Immature natural killer cell (primary cell): ENCODE results near the gene WDR59. TPM values are rescaled to one million over a fixed set of nuclear protein-coding genes. Genes with fewer than 3 reads are reported as not detected.
A peak's percentile ranks its signal among the peaks of the same experiment; 100 is the strongest.
"Not testable (repeated sequence)": the region's sequence is repeated elsewhere in the genome, so short reads cannot be mapped to it uniquely, and the experiment has no call there.

ENCODE experiments used
- DNase-seq, 3 donors: peaks; one replicate each; pipeline ENCODE4 v3.0.0; 2022; ENCODE audit warnings: mixed read lengths in 1 of 3
- H3K27ac Mint-ChIP-seq, 6 donors: one replicate each; pipeline ENCODE4 v1.8.0; 2020; ENCODE audit warnings: mixed read lengths in 6 of 6, mild to moderate bottlenecking in 5 of 6, inconsistent platforms in 4 of 6, moderate library complexity in 3 of 6
- H3K27me3 Mint-ChIP-seq, 3 donors: one replicate each; pipeline ENCODE4 v1.8.0; 2020 to 2021; ENCODE audit warnings: low read depth in 3 of 3, mild to moderate bottlenecking in 3 of 3, mixed read lengths in 3 of 3, moderate library complexity in 3 of 3, inconsistent platforms in 1 of 3
- H3K36me3 Mint-ChIP-seq, 3 donors: one replicate each; pipeline ENCODE4 v1.8.0; 2020; ENCODE audit warnings: mixed read lengths in 3 of 3, inconsistent platforms in 2 of 3, mild to moderate bottlenecking in 2 of 3
- H3K4me1 Mint-ChIP-seq, 2 donors: one replicate each; pipeline ENCODE4 v1.8.0; 2020; ENCODE audit warnings: inconsistent platforms in 2 of 2, mild to moderate bottlenecking in 2 of 2, mixed read lengths in 2 of 2, moderate library complexity in 1 of 2
- H3K4me3 Mint-ChIP-seq, 5 donors: one replicate each; pipeline ENCODE4 v1.8.0; 2020; ENCODE audit warnings: mild to moderate bottlenecking in 5 of 5, mixed read lengths in 5 of 5, inconsistent platforms in 3 of 5, moderate library complexity in 3 of 5
- H3K9me3 Mint-ChIP-seq, 6 donors: one replicate each; pipeline ENCODE4 v1.8.0; 2020; ENCODE audit warnings: mild to moderate bottlenecking in 6 of 6, mixed read lengths in 6 of 6, inconsistent platforms in 4 of 6, moderate library complexity in 3 of 6
- polyA plus RNA-seq, 3 donors: library from polyadenylated mRNA; unstranded; fragments of 300-500 nt; fragmentation: Illumina TruSeq; gene quantifications; one replicate each; pipeline ENCODE4 v1.2.3, GENCODE V29; 2021

The WDR59 gene
- polyA plus RNA-seq, 3 donors from 2014 or later, result 3.1 to 10.2 (median 6.5) TPM

DNA sequence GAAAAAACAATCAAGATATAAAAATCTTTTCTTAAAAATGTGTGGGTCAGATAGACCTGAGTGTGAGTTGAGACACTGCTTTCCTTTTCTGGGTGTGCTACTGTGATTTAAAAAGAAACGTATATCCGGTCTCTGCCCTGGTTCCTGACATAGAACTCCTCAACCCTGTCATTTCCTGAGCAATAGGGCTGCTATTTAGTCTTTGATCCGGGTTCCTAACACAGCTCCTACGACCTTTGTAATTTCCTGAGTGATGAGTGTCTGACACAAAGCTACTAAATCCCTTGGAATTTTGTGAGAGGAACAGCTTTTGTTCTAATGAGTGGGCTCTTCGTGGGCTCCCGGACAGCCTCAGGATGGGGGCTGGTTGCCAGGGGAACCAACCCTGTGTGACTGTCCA, 116.4 kb downstream of the WDR59 start:
- Mint-ChIP-seq H3K27me3 (peaks cover 1 to 2% (median 1%) of the 10 kb centered on the region in 3 donors), H3K4me3 (peak overlapping the region in 1 of 5 donors; percentile 14), H3K4me1 (peaks cover 6 to 11% of the 10 kb centered on the region in 2 donors), H3K36me3 (peaks cover 4 to 11% (median 8%) of the 10 kb centered on the region in 3 donors), H3K9me3 (no peaks in the 10 kb centered on the region), H3K27ac (no peak overlapping the region)
- no peak for DNase-seq

DNA sequence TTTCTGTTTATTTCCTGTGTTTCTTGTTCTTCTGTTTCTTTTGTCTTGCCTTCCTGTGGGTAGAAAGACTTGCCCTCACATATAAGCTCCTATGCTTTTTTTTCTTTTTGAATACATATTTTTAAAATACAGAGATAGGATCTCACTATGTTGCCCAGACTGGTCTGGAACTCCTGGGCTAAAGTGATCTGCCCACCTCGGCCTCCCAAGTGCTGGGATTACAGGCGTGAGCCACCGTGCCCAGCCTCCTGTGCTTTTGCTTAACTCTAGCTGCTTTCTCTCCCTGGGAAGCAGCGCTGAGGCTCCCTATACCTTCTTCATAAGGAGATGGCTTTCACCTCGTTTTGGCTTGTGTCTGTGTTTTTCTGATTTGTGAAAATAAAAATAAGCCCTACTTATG, 116.9 kb downstream of the WDR59 start:
- no peak for DNase-seq
- H3K4me1 Mint-ChIP-seq, result peaks cover 6 to 11% of the 10 kb centered on the region in 2 donors
- no peak overlapping the region for H3K4me3 Mint-ChIP-seq
- H3K36me3 Mint-ChIP-seq, result peaks cover 4 to 7% (median 5%) of the 10 kb centered on the region in 3 donors
- peaks cover 1 to 2% (median 1%) of the 10 kb centered on the region in 3 donors for H3K27me3 Mint-ChIP-seq
- H3K9me3 Mint-ChIP-seq, result no peaks in the 10 kb centered on the region
- no peak overlapping the region for H3K27ac Mint-ChIP-seq

DNA sequence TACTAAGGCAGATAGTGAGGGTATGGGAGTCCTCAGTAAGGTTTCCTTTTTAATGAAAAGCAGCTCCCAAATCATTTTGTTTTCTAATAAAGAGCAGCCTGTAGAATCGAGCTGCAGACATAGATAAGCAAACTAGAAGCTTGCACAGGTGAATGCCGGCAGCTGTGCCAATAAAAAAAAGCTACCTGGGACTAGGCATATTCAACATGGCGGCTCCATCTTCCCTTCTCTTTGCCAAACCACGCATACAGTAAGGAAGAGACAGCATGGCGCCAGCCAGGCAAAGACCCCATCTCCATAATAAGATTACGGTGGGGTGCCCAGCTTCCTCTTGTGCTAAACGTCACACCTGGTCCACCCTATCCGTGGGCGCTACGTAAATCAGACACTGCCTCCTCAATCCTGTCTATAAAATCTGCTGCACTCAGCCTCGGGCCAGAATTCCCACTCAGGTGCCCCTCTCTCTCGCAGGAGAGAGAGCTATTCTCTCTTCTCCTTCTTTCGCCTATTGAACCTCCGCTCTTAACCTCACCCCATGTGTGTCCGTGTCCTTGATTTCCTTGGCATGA, 117.6 kb downstream of the WDR59 start:
- Mint-ChIP-seq H3K27ac (no peak overlapping the region), H3K9me3 (no peaks in the 10 kb centered on the region), H3K4me1 (peaks cover 6 to 11% of the 10 kb centered on the region in 2 donors), H3K27me3 (peaks cover 1 to 2% (median 1%) of the 10 kb centered on the region in 3 donors), H3K36me3 (peaks cover 4 to 7% (median 5%) of the 10 kb centered on the region in 3 donors), H3K4me3 (no peak overlapping the region)
- DNase-seq, result no peak

DNA sequence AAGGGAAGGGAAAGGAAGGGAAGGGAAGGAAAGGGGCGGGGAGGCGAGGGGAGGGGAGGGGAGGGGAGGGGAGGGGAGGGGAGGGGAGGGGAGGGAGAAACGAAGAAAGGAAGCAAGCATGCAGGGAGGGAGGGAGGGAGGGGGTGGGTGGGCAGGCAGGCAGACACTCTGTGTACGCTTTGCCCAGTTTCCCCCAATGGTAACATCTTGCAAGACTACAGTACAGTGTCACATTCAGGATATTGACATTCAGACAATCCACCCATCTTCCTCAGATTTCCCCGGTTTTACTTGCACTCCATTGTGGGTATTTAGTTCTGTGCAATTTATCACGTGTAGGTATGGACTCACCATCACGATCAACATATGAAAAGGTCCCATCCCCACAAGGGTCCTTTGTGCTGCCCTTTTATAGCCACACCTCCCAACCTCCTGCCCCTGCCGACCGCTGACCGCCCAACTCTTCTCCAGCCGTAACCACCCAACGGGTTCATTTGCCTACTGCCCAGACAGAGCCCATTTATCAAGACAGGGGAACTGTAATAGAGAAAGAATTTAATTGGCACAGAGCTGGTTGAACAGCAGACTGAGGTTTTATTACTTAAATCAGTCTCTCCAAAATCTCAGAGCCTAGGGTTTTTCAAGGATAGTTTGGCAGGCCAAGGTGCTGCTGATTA, 118.9 kb downstream of the WDR59 start:
- H3K9me3 Mint-ChIP-seq, result no peaks in the 10 kb centered on the region
- H3K27me3 Mint-ChIP-seq, result peaks cover 1 to 2% (median 1%) of the 10 kb centered on the region in 3 donors
- no peak for DNase-seq
- no peak overlapping the region for H3K4me3 Mint-ChIP-seq
- H3K36me3 Mint-ChIP-seq, result no peaks in the 10 kb centered on the region
- H3K4me1 Mint-ChIP-seq, result peaks cover 6 to 11% of the 10 kb centered on the region in 2 donors
- no peak overlapping the region for H3K27ac Mint-ChIP-seq

DNA sequence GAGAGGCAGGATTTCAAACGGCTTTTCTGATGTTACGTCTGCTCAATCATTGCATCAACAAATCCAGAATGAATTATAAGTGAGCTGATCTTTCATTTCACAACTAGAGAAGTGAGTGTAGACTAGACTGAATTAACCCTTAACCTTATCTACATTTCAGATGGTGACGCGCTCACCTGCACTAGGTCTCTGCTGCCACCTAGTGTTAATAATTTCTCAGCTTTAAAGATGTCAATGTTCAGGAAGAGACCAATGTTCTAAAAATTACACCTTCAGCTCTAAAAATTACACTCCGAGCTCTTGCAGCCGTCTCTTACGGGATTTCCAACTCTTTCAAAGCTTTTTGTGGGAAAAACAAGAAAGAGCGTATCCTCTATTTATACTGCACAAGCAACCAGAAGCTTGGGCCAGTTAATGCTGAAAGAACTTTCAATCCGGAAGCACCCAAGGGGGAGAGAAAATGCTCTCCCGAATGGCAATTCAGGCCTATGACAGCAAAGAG, 122.1 kb downstream of the WDR59 start:
- H3K4me3 Mint-ChIP-seq, result no peak overlapping the region
- no peaks in the 10 kb centered on the region for H3K36me3 Mint-ChIP-seq
- no peaks in the 10 kb centered on the region for H3K4me1 Mint-ChIP-seq
- peak overlapping the region in 1 of 6 donors; percentile 40 for H3K27ac Mint-ChIP-seq
- peak in 1 of 3 donors; percentile 17 for DNase-seq
- peaks cover 1 to 2% (median 1%) of the 10 kb centered on the region in 3 donors for H3K27me3 Mint-ChIP-seq
- H3K9me3 Mint-ChIP-seq, result no peaks in the 10 kb centered on the region

DNA sequence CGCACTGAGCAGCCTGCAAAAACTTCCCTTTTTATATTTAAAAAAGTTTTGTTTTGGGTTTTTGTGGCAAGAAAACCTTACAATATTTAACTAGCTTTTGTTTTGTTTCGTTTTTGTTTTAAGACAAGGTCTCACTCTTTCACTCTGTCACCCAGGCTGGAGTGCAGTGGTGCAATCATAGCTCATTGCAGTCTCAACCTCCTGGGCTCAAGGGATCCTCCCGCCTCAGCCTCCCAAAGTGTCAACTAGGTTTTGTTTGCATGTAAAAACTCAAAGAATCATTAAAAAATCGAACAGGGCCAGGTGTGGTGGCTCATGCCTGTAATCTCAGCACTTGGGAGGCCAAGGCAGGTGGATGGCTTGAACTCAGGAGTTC, 132.4 kb downstream of the WDR59 start:
- no peak overlapping the region for H3K27ac Mint-ChIP-seq
- no peaks in the 10 kb centered on the region for H3K4me1 Mint-ChIP-seq
- H3K27me3 Mint-ChIP-seq, result peaks cover 0 to 2% (median 0%) of the 10 kb centered on the region in 3 donors
- no peaks in the 10 kb centered on the region for H3K36me3 Mint-ChIP-seq
- DNase-seq, result no peak
- no peak overlapping the region for H3K4me3 Mint-ChIP-seq
- no peaks in the 10 kb centered on the region for H3K9me3 Mint-ChIP-seq

DNA sequence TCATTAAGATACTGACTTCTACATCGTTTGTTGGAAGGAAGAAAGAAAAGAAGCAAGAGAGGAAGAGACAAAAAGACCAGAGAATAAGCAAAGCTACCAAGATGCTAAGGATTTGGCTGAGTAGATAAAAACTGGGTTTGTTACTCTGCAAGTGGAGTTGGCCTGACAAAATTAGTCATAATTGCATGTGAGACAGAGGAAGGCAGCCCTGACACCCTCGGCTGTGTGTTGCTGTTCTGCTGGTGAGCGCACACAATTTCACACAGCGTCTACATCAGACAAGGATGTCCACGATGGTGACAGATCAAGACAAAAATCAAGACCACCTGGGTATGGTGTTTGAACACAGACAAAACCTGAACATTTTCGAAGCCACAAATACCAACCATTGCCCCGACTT, 134.9 kb downstream of the WDR59 start:
- Mint-ChIP-seq H3K27ac (no peak overlapping the region), H3K4me3 (no peak overlapping the region), H3K9me3 (no peaks in the 10 kb centered on the region), H3K36me3 (no peaks in the 10 kb centered on the region), H3K27me3 (peaks cover 0 to 2% (median 0%) of the 10 kb centered on the region in 3 donors), H3K4me1 (no peaks in the 10 kb centered on the region)
- no peak for DNase-seq

DNA sequence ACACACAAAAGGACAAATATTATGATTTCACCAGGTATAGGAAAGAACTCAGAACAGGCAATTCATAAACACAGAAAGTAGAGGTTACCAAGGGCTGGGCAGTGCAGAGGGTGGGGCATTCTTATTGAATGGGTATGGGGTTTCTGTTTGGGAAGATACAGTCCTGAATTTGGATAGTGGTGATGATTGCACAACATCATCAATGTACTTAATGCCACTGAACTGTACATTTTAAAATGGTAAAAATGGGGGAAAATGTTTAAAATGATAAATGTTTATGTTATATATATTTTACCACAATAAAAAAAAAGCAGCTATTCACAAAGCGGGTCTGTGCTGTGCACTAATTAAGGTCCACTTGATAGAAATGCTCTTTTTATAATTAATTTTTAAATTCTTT, 137.7 kb downstream of the WDR59 start:
- H3K36me3 Mint-ChIP-seq, result no peaks in the 10 kb centered on the region
- no peak overlapping the region for H3K27ac Mint-ChIP-seq
- DNase-seq, result no peak

DNA sequence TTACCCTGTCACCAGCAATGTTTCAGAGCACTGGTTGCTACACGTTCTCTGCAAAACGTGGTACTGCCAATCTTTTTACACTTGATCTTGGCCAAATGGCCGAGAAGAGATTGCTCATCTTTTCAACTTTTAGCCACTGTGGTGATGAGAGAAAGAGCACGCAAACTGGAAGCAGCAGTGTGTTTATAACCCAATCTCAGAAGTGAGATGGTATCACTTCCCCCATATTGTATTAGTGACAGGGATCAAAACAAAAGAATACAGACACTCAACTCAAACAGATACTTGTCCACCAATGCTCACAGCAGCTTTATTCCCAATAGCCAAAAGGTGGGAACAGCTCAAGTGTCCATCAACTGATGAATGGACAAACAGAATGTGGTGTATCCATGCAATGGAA, 138.2 kb downstream of the WDR59 start:
- Mint-ChIP-seq H3K36me3 (no peaks in the 10 kb centered on the region), H3K27ac (no peak overlapping the region), H3K9me3 (no peaks in the 10 kb centered on the region), H3K27me3 (peaks cover 0 to 5% (median 2%) of the 10 kb centered on the region in 3 donors), H3K4me3 (no peak overlapping the region), H3K4me1 (no peaks in the 10 kb centered on the region)
- no peak for DNase-seq

More for the DNA sequence above, 137.7 kb downstream of the WDR59 start:
- H3K9me3 Mint-ChIP-seq, result no peaks in the 10 kb centered on the region
- no peak overlapping the region for H3K4me3 Mint-ChIP-seq
- peaks cover 0 to 5% (median 2%) of the 10 kb centered on the region in 3 donors for H3K27me3 Mint-ChIP-seq
- no peaks in the 10 kb centered on the region for H3K4me1 Mint-ChIP-seq

DNA sequence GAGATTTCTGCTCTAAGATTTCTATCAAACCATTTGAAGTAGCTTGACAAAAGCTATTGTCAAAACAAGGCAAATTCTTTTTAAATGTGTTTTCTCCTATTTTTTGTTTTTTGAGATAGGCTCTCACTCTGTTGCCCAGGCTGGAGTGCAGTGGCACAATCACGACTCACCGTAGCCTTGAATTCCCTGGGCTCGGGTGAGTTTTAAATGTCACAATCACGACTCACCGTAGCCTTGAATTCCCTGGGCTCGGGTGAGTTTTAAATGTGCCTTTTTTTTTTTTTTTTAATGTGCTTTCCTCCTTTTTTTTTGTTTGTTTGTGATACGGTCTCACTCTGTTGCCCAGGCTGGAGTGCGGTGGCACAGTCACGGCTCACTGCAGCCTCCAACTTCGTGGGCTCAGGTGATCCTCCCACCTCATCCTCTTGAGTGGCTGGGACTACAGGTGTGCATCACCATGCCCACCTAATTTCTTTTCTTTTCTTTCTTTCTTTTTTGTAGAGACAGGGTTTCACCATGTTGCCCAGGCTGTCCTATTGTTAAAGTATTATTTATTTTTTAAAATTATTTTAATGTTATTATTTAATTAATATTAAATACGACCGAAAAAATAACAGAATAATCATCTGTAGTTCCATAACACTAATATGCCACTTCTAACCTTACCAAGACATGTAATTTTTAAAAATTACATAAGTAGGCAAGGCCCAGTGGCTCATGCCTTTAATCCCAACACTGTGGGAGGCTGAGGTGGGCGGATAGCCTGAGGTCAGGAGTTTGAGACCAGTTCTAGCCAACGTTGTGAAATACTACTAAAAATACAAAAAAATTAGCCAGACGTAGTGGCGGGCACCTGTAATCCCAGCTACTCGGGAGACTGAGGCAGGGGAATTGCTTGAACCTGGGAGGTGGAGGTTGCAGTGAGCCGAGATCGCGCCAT, 140.6 kb downstream of the WDR59 start:
- Mint-ChIP-seq H3K9me3 (no peaks in the 10 kb centered on the region), H3K36me3 (no peaks in the 10 kb centered on the region), H3K4me3 (no peak overlapping the region), H3K27ac (no peak overlapping the region), H3K27me3 (peaks cover 2 to 3% (median 2%) of the 10 kb centered on the region in 3 donors), H3K4me1 (no peaks in the 10 kb centered on the region)
- DNase-seq, result no peak

DNA sequence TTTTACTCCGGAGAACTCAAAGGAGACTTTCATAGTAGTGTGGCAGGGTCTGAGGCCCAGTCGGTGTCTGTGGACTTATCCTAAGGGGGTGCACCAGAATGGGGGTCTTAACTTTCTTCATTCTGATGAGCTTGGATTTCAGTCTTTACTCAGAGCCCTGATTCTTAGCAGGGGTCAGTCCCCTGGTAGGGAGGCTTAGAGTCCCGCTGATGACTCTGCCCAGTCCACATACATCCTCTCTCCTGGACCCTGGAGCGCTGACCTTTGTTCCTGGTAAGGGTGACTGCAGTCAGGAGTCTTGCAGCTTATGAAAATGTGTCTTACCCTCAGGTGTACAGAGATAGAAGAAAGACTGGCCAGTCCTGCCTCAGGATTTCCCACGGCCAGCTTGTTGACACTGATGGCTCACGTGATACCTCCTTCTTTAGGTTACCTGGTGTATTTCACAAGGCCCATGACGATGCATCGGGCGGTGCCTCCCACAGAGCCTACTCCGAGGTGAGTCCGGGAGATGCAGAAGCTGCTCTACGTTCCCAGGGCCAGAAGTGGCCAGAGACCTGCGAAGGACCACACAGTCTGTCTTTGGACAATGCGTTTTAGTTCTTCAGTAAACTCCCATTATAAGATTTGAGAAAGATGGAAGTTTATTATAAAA, 141.4 kb downstream of the WDR59 start:
- DNase-seq, H3K27ac Mint-ChIP-seq, H3K4me1 Mint-ChIP-seq, H3K9me3 Mint-ChIP-seq, H3K4me3 Mint-ChIP-seq, H3K27me3 Mint-ChIP-seq, H3K36me3 Mint-ChIP-seq: not testable (repeated sequence)

DNA sequence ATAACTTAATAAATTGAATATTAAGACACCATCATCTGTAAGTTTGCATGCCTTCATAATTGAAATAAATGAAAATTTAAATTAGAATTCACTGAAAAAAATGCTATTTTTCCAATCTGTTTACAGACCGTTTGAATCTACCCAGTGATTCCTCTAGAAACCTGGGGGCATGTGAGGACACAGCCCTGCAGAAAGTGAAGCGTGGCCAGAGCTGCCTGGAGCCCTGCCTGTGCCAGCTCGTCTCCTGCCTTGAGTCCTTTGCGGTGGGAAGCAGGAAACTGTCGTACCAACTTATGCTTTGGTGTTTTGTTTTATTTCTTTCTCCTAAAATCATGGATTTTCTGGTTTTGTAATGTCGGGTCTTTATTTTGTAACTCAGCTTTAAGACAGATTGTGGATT, 142.5 kb downstream of the WDR59 start:
- DNase-seq, result no peak
- H3K4me3 Mint-ChIP-seq, result no peak overlapping the region
- H3K27ac Mint-ChIP-seq, result no peak overlapping the region
- no peaks in the 10 kb centered on the region for H3K9me3 Mint-ChIP-seq
- H3K4me1 Mint-ChIP-seq, result no peaks in the 10 kb centered on the region
- H3K27me3 Mint-ChIP-seq, result peaks cover 2 to 3% (median 2%) of the 10 kb centered on the region in 3 donors
- H3K36me3 Mint-ChIP-seq, result no peaks in the 10 kb centered on the region

DNA sequence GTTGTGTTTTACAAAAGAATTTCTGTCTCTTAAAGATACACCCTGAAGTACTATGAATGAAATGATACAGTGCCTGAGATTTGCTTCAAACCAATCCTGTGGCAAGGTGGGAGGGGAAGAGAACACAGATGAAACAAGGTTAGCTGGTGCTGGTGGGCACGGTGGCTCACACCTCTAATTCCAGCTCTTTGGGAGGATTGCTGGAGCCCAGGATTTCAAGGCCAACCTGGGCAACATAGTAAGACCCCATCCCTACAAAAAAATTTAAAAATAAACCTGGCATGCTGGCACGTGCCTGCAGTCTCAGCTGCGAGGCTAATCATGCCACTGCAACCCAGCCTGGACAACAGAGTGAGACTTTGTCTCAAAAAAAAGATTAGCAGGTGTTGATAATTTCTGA, 143.0 kb downstream of the WDR59 start:
- Mint-ChIP-seq H3K4me3 (no peak overlapping the region), H3K4me1 (no peaks in the 10 kb centered on the region), H3K27ac (no peak overlapping the region), H3K9me3 (no peaks in the 10 kb centered on the region), H3K27me3 (peaks cover 2 to 3% (median 2%) of the 10 kb centered on the region in 3 donors), H3K36me3 (no peaks in the 10 kb centered on the region)
- DNase-seq, result no peak
